HG03565 (cell line): ENCODE measurements around the gene SULT1A3.
"Not testable (repeated sequence)": the region's sequence is repeated elsewhere in the genome, so short reads cannot be mapped to it uniquely, and the experiment has no call there.

Source experiments
- ATAC-seq: cut with Tn5 transposase; IDR thresholded peaks from one replicate; pipeline ENCODE4 v1.9.1; 2021; ENCODE audit warnings: mild to moderate bottlenecking, moderate library complexity; ENCODE audit not compliant: unreplicated experiment

Gene SULT1A3

DNA sequence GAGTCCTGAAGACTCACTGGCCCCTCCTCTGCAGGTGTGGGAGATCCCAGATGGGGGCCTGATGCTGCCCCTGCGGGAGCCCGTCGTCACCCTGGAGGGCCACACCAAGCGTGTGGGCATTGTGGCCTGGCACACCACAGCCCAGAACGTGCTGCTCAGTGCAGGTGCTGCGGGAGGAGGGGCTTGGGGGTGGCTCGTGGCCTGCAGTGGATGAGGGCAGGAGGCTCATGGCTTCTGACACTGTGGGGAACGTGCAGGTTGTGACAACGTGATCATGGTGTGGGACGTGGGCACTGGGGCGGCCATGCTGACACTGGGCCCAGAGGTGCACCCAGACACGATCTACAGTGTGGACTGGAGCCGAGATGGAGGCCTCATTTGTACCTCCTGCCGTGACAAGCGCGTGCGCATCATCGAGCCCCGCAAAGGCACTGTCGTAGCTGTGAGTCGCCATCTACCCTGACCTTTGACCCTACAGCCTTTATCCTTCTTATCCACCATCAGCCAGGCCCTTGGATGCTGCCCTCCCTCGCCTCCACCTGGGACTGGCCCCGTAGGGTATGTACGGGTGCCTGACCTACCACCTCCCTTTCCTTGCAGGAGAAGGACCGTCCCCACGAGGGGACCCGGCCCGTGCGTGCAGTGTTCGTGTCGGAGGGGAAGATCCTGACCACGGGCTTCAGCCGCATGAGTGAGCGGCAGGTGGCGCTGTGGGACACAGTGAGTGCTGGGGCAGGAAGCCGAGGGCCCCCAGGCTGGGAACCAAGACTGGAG lies 12.1 kb upstream of the SULT1A3 start:
- no peak for ATAC-seq

DNA sequence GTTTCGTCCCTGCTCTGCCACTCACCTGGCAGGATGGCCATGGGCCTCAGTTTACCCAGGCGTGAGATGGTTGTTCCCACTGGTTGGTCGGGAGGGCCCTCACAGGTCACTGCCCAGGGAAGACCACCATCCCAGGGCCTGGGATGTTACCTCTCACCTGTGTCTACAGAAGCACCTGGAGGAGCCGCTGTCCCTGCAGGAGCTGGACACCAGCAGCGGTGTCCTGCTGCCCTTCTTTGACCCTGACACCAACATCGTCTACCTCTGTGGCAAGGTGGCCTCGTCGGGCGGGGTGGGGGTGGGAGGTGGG lies 11.5 kb upstream of the SULT1A3 start:
- ATAC-seq: no peak

DNA sequence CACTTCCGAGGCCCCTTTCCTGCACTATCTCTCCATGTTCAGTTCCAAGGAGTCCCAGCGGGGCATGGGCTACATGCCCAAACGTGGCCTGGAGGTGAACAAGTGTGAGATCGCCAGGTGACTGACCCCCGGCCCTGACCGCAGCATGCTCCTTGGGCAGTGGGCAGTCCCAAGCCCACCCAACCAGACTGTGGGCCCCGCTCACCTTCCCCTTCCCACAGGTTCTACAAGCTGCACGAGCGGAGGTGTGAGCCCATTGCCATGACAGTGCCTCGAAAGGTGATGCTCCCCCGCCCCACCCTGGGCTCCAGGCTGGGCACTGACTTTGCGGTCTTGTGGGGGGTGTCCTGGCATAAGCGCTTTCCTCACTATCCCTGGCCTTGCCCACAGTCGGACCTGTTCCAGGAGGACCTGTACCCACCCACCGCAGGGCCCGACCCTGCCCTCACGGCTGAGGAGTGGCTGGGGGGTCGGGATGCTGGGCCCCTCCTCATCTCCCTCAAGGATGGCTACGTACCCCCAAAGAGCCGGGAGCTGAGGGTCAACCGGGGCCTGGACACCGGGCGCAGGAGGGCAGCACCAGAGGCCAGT lies 11.0 kb upstream of the SULT1A3 start:
- no peak for ATAC-seq

GRCh38 chr16:30191158-30191557 lies 7.9 kb upstream of the SULT1A3 start:
- not testable (repeated sequence) for ATAC-seq

GRCh38 chr16:30193098-30193497 lies 6.0 kb upstream of the SULT1A3 start:
- ATAC-seq: not testable (repeated sequence)

DNA sequence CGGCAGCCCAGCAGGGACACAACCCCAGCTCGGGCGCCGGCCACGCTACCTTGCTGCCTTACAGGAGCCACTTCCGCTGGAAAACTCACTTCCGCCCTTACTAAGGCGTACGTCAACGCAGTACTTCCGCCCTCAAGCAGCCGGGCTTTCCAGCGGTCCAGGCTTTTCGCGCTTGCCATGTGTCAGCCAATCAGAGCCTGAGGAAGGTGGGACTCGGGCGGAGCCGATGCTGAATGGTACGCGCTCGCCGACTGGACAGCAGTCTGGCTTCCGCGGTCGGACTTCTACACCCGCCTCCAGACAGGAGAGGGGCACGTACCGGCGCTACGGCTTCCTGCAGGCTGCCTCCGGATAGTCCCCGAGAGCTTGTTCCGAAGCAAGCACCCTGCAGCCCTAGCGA lies 5.4 kb upstream of the SULT1A3 start, which contains the start of the genes BOLA2B and SLX1A:
Gene BOLA2B (minus strand): TSS at position 52 of the 400 bp plus-strand sequence. CDS start 71 bp downstream, outside the sequence.
Gene SLX1A (plus strand): TSS at position 261 of the 400 bp plus-strand sequence. CDS start 210 bp downstream, outside the sequence.
- peak; percentile 91 for ATAC-seq

DNA sequence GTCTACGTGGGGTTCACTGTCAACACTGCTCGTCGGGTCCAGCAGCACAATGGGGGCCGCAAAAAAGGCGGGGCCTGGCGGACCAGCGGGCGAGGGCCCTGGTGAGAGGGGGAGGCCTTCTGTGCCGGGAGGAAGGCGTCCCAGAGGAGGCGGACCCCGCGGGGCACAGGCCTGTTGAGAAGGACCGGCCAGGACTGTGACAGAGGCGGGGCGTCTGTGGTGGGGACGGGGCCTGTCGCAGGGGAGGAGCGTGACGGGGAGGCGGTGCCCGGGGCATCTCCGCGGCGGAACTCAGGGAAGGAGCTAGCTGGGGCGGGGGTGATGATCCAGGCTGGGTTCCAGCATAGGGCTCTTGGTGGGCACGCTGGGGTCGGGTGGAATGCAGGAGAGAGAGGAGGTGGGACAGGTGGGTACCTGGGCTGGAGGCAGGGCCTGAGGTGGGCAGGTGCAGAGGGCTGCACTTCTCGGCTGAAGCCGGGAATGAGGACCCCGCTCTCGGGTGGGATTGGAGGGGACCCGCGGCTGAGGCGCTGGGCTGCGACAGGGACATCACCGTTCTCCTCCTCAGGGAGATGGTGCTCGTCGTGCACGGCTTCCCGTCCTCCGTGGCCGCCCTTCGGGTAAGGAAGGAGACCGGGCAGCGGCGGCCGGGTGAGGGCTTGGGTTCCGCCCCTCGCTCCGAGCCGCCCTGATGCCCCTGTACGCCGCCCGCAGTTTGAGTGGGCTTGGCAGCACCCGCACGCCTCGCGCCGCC lies 4.7 kb upstream of the SULT1A3 start:
- ATAC-seq: peak; percentile 30

DNA sequence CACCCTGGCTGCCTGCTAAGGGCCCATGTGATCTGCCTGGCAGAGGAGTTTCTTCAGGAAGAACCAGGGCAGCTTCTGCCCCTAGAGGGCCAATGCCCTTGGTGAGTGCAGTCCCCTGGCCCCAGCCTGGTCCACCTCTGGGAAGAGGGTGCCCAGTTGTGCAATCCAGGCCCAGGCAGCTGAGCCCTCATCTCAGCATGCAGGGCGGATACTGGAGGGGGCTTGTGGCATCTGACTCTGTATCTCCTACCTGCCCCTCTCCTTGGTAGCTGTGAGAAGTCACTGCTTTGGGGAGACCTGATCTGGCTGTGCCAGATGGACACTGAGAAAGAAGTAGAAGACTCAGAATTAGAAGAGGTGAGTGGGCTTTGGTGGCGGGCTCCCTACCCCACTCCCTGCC lies 2.1 kb upstream of the SULT1A3 start:
- ATAC-seq: not testable (repeated sequence)

DNA sequence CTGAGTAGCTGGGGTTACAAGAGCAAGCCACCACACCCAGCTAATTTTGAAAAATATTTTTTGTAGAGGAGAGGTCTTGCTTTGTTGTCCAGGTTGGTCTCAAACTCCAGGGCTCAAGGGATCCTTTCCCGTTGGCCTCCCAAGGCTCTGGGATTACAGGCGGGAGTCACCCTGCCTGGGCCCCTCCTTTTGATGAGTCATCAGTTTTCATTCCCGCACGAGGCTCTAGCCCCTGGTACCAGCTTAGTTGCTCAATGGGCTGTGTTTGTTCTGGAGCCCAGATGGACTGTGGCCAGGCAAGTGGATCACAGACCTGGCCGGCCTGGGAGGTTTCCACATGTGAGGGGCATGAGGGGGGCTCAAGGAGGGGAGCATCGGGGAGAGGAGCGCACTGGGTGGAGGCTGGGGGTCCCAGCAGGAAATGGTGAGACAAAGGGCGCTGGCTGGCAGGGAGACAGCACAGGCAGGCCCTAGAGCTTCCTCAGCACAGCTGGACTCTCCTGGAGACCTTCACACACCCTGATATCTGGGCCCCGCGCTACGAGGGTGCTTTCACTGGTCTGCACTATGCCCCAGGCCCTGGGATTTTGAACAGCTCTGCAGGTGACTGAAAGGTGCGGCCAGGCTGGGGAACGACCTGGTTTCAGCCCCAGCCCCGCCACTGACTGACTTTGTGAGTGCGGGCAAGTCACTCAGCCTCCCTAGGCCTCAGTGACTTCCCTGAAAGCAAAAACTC lies 721 bp downstream of the SULT1A3 start:
- ATAC-seq: not testable (repeated sequence)

DNA sequence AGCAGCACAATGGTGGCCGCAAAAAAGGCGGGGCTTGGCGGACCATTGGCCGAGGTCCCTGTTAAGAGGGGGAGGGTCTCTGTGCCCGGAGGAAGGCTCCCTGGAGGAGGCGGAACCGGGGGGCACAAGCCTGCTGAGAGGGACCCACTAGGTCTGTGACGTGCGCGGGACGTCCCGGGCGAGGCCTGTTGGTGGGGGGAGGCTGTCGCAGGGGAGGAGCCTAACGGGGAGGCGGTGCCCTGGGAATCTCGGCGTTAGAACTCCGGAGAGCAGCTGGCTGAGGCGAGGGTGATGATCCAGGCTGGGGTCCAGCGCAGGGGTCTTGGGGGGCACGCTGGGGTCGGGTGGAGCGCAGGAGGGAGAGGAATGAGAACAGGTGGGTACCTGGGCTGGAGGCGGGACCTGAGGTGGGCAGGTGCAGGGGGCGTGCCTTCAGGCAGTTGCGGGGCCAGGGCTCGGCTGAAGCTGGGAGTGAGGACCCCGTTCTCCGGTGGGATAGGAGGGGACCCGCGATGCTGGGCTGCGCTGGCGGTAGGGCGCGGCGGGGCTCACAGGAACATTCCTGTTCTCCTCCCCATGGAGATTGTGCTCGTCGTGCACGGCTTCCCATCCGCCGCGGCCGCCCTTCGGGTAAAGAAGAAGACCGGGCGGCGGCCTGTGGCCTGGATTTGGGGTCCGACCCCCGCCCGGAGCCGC lies 6.6 kb downstream of the SULT1A3 start:
- ATAC-seq: not testable (repeated sequence)

GRCh38 chr16:30206252-30206651 lies 7.2 kb downstream of the SULT1A3 start:
- not testable (repeated sequence) for ATAC-seq

DNA sequence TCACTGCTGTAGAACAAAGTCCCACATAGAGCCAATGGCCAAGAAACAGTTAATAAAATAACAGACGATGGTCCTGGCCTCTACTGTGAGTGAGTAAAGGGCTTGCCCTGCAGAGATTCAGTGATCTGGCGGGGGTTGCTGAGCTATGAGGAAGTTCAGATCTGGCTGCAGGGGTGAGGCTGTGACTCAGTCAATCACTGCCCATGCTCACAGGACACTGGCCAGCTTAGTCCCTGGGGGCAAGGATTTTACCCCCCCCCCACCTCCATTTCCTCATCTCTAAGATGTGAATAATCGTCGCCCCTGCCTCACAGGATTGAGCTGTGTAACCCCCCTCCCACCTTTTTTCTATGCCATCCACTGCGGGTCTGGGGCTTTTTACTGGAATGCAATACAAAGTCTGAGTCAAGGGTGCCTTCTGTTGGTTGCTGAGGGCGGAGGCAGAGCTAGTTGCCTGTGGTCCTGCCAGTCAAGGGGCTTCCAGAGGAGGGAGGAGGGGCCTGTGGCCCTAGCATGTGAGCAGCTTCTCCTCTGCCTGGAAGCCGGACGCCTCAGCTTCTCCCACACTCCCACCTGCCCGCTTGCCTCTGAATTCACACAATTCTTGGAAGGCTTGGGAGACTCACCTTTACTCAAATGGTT lies 8.1 kb downstream of the SULT1A3 start:
- not testable (repeated sequence) for ATAC-seq

DNA sequence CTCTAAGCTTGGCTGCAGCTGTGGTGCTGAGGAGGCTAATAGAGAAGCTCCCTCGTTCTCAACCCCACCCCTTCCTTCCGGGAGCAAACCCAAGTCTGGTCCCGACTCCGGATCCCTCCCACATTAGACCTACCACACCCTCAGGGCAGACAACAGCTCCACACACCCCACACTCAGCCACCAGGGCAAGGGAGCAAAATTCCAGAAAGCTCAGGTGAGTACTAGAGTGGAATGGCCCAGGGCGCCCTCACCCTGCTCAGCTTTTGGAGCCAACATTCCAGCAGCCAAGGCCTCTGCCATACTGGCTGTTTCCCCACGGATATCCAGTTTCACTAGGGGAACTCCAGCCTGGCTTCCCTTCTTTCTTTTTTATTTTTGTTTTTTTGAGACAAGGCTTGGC lies 10.0 kb downstream of the SULT1A3 start:
- ATAC-seq: not testable (repeated sequence)

DNA sequence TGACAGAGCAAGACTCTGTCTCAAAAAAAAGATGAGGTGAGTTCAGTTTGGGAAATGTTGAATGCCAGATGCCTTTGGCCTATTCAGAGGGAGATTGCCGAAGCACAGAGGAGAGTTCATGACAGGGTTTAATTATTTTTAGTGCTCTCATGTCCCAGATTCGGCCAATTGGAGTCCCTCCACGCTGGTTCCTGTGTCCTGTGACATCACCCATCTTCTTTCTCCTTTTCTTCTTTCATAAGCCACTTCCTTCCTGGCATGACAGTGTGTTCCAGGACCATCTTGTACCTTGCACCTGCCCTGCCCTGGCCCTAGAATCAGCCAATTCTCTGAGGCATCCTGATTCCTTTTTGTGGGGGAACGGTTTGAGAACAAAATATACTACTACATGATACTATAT lies 12.4 kb downstream of the SULT1A3 start:
- ATAC-seq: not testable (repeated sequence)

GRCh38 chr16:30217082-30217481 lies 18.0 kb downstream of the SULT1A3 start:
- ATAC-seq: not testable (repeated sequence)

- not testable (repeated sequence) for ATAC-seq
These were observed 49.3 kb downstream of the SULT1A3 start, which contains the start of gene NPIPB13 for GRCh38 chr16:30248379-30248778. Gene NPIPB13, minus strand, starts transcription at chr16:30248479. Its CDS starts 2,906 bp downstream, at chr16:30245573.
